ENCODE measurements around the gene ZNF304.
"Not testable (repeated sequence)": the region's sequence is repeated elsewhere in the genome, so short reads cannot be mapped to it uniquely, and the experiment has no call there.

Gene ZNF304

DNA sequence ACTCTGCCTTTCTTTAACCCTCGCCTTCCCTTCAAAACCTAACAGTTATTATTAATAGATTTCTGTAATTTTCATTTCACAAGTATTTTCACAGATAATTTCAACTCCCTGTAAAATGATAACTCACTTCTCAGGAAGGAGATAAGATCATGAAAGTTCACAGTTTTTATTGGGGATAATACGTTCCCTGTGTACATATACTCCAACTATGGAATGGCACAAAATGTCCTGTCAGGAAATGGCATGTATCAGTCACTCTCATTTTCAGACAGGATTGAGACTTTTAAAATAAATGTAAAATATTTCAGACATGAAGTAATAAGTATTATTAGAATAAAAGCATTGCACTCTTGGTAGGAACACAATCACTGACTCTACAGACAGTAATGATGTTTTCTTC is 11.3 kb downstream of the ZNF304 start:
- no peak for DNase-seq (ENCODE audit: low read depth)
- TF ChIP-seq MYC (IDR thresholded peaks at IDR 0.05; ENCODE audit: low read depth, low read length) (no peak), POLR2A (IDR thresholded peaks at IDR 0.05; ENCODE audit: extremely low read depth, insufficient read length) (no peak)
- TF ChIP-seq, protein P1, sequence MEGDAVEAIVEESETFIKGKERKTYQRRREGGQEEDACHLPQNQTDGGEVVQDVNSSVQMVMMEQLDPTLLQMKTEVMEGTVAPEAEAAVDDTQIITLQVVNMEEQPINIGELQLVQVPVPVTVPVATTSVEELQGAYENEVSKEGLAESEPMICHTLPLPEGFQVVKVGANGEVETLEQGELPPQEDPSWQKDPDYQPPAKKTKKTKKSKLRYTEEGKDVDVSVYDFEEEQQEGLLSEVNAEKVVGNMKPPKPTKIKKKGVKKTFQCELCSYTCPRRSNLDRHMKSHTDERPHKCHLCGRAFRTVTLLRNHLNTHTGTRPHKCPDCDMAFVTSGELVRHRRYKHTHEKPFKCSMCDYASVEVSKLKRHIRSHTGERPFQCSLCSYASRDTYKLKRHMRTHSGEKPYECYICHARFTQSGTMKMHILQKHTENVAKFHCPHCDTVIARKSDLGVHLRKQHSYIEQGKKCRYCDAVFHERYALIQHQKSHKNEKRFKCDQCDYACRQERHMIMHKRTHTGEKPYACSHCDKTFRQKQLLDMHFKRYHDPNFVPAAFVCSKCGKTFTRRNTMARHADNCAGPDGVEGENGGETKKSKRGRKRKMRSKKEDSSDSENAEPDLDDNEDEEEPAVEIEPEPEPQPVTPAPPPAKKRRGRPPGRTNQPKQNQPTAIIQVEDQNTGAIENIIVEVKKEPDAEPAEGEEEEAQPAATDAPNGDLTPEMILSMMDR (IDR thresholded peaks at IDR 0.05; ENCODE audit: low read depth, low read length): no peak
- TF ChIP-seq, protein P2, sequence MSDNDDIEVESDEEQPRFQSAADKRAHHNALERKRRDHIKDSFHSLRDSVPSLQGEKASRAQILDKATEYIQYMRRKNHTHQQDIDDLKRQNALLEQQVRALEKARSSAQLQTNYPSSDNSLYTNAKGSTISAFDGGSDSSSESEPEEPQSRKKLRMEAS (IDR thresholded peaks at IDR 0.05; ENCODE audit: low read depth, low read length): no peak
- peak overlapping the region; percentile 80 for H3K4me3 ChIP-seq (ENCODE audit: low read depth, low read length)

- peak; percentile 45 for TF ChIP-seq POLR2A (IDR thresholded peaks at IDR 0.05; ENCODE audit: extremely low read depth, insufficient read length)
- TF ChIP-seq, protein P1 (IDR thresholded peaks at IDR 0.05; ENCODE audit: low read depth, low read length): no peak
- peak; percentile 49; the same call in 1 of the 2 replicates for TF ChIP-seq MYC (IDR thresholded peaks at IDR 0.05; ENCODE audit: low read depth, low read length)
- TF ChIP-seq, protein P2 (IDR thresholded peaks at IDR 0.05; ENCODE audit: low read depth, low read length): peak; percentile 73
Measured at GRCh38 chr19:57362997-57363687, 12.1 kb downstream of the ZNF304 start, which contains the start of the genes TRAPPC2B and ZNF547. TSS of gene TRAPPC2B (plus strand) at chr19:57363551. CDS start at chr19:57364834, 1,283 bp downstream. TSS of gene ZNF547 (plus strand) at chr19:57363551. CDS start at chr19:57368556, 5,005 bp downstream.

DNA sequence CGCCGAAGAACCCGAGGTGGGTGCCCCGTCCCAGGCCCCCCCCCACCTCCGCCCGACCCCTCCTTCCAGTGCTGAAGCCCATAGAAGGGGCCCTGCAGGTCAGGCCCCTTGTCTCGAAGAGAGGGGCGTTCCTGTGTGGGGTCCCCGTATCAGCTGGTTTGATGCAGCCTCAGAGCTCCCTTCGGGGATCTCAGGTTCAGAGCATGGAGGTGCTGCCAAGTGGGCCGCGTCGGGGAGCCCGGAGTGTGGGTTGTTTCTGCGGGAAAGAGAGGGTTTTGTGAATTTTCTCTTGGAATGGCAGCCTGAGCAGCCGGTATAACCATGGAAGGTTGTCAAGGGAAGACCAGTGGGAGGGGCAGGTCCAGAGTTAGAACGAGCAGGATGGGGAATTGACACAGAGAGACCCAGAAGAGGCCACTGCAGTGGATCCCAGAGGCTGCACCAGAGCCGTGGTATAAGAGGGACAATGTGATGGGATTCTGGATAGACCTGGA is 12.7 kb downstream of the ZNF304 start:
- TF ChIP-seq MYC (IDR thresholded peaks at IDR 0.05; ENCODE audit: low read depth, low read length): no peak
- no peak for TF ChIP-seq POLR2A (IDR thresholded peaks at IDR 0.05; ENCODE audit: extremely low read depth, insufficient read length)
- peak overlapping the region; percentile 82 for H3K4me3 ChIP-seq (ENCODE audit: low read depth, low read length)
- peak; percentile 2 for DNase-seq (ENCODE audit: low read depth)

More at GRCh38 chr19:57362997-57363687, 12.1 kb downstream of the ZNF304 start, which contains the start of the genes TRAPPC2B and ZNF547:
- DNase-seq (ENCODE audit: low read depth): peak; percentile 98
- H3K4me3 ChIP-seq (ENCODE audit: low read depth, low read length): peak within 1 kb of the TSS; percentile 82

- TF ChIP-seq, protein P1 (IDR thresholded peaks at IDR 0.05; ENCODE audit: low read depth, low read length): no peak
- TF ChIP-seq POLR2A (IDR thresholded peaks at IDR 0.05; ENCODE audit: extremely low read depth, insufficient read length): no peak
- TF ChIP-seq, protein P2 (IDR thresholded peaks at IDR 0.05; ENCODE audit: low read depth, low read length): no peak
- H3K4me3 ChIP-seq (ENCODE audit: low read depth, low read length): no peak overlapping the region
- DNase-seq (ENCODE audit: low read depth): no peak
Measured at GRCh38 chr19:57366776-57367175, 15.7 kb downstream of the ZNF304 start.

- TF ChIP-seq MYC (IDR thresholded peaks at IDR 0.05; ENCODE audit: low read depth, low read length): no peak
- TF ChIP-seq, protein P2 (IDR thresholded peaks at IDR 0.05; ENCODE audit: low read depth, low read length): no peak
- H3K4me3 ChIP-seq (ENCODE audit: low read depth, low read length): no peak overlapping the region
- DNase-seq (ENCODE audit: low read depth): no peak
Measured at GRCh38 chr19:57374179-57374578, 23.1 kb downstream of the ZNF304 start.

DNA sequence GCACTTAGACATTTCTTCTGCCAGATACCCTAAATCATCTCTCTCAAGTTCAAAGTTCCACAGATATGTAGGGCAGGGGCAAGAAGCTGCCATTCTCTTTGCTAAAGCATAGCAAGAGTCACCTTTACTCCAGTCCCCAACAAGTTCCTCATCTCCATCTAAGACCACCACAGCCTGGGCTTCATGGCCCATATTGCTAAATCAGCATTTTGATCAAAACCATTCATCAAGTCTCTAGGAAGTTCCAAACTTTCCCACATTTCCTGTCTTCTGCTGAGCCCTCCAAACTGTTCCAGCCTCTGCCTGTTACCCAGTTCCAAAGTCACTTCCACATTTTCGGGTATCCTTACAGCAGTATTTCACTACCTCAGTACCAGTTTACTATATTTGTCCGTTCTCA is 23.6 kb downstream of the ZNF304 start:
- not testable (repeated sequence) for H3K4me3 ChIP-seq (ENCODE audit: low read depth, low read length); DNase-seq (ENCODE audit: low read depth)

DNA sequence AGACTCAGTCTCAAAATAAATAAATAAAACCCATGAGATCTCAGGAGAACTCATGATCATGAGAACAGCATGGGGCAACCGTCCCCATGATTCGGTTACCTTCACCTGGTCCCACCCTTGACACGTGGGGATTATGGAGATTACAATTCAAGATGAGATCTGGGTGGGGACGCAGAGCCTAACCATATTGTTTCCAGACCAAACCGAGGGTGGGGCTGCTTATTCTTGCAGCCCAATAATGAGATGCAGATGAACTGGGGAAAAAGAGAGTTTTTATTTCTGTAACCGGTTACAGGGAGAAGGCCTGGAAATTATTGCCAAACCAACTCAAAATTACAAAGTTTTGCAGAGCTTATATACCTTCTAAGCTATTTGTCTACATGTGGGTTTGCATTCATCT is 25.1 kb downstream of the ZNF304 start:
- TF ChIP-seq, protein P1 (IDR thresholded peaks at IDR 0.05; ENCODE audit: low read depth, low read length): no peak
- TF ChIP-seq POLR2A (IDR thresholded peaks at IDR 0.05; ENCODE audit: extremely low read depth, insufficient read length) (no peak), MYC (IDR thresholded peaks at IDR 0.05; ENCODE audit: low read depth, low read length) (no peak)
- TF ChIP-seq, protein P2 (IDR thresholded peaks at IDR 0.05; ENCODE audit: low read depth, low read length): no peak
- H3K4me3 ChIP-seq (ENCODE audit: low read depth, low read length): no peak overlapping the region
- no peak for DNase-seq (ENCODE audit: low read depth)
